ENCODE data around the gene PLCH2. TPM values are rescaled to one million over a fixed set of nuclear protein-coding genes. Genes with fewer than 3 reads are reported as not detected.

PLCH2 gene
- total and polyA plus RNA-seq, 2 of the 13 experiments (the other 11 are each of a cell fraction or from before 2014, with no cell fraction given) = 0.15 to 0.67 TPM

DNA sequence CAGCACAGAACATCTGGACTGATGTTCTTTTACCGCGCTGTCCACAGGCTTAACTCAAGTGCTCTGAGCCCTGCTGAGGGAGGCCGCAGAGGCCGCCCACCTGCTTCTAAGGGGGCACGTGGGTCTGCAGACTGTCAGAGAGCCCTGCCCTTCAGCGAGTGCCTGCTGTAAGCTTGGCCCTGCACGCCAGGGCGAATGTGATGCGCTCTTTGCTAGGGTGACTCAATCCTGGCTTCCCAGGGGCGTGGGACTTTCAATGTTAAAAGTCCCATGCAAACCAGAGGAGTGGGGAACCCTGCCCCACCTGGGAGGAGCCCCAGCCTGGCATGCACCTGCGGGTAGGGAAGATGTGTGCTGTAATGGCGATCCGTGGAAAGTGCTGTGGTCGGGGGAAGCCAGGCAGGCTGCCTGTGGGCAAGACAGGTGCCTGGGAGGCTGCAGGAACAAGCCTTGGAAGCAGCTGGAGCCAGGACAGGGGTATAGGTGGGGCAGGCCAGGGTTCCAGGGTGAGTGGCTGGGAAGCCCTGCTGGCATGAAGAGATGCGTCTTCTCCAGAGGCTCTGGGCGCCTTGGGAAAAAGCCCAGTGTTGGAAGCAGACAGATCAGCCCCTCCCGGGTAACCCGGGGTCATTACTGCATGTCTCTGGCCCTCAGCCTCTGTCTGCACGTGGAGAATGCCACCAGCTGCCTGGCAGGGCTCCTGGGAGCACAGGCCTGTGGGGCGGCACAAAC is 50.9 kb downstream of the PLCH2 start:
- peak overlapping the region; percentile 42; the same call in 1 of the 2 replicates for H3K9ac ChIP-seq (ENCODE audit: insufficient read depth, low read depth, low read length)
- no peak overlapping the region for H3K27ac ChIP-seq (ENCODE audit: extremely low read length, insufficient read depth, low read length)
- WGBS (ENCODE audit: low lambda C conversion rate) = 5% methylated on average over 10 of the region's 20 CpGs
- DNase-seq (ENCODE audit: low spot score) = no peak
- peak overlapping the region; percentile 88 for H3K4me2 ChIP-seq (ENCODE audit: low read depth, low read length)
- peaks cover 35% of the 10 kb centered on the region for H3K79me2 ChIP-seq (ENCODE audit: insufficient read depth, low read length)
- ATAC-seq = peak; percentile 6
- intact Hi-C loops (cut with micrococcal nuclease; ENCODE audit: unreplicated experiment) (loop anchor here (2.0 kb wide), 1 partner anchor 20 kb away; no protein-coding TSS in a partner anchor), in situ Hi-C loops (cut with HindIII; ENCODE audit: extremely low pct_ligation_motif_present, low pct_unique_long_range_greater_than_20kb) (no loop called here)
- peak overlapping the region; percentile 64 to 96 (median 69) for H3K4me3 ChIP-seq (replicated peaks in 1 of 3; ENCODE audit: insufficient read depth in 1 of 3, low read depth in 2 of 3, low read length in 3 of 3)
- no TSS peak for BruUV-seq (replicated peaks)
- H2AFZ ChIP-seq (ENCODE audit: low read length) = no peak overlapping the region
- peaks cover 1 to 2% of the 10 kb centered on the region in 2 experiments; a peak in 2 of 5 replicates for H3K36me3 ChIP-seq (replicated peaks in 1 of 2; ENCODE audit: control insufficient read depth in 1 of 2, insufficient read depth in 2 of 2, low read length in 2 of 2)
- ChIA-PET CTCF (ENCODE audit: low intra/inter-chr PET ratio, low total read pairs) (interaction anchor here (1.5 kb wide), 1 partner anchor 113 kb away, joined by 5 read pairs; no protein-coding TSS in a partner anchor), POLR2A (interaction anchor here (0.9 to 3.9 kb wide), 12 partner anchors 8 to 136 kb away, joined by 3 to 38 read pairs (median 4); partner anchors contain the start of genes MORN1, PEX10, RER1 and TNFRSF14)
- H3K9me3 ChIP-seq (ENCODE audit: low read length) = no peaks in the 10 kb centered on the region
- H3K27me3 ChIP-seq (ENCODE audit: control insufficient read depth in 1 of 2, insufficient read depth in 2 of 2, low read length in 2 of 2) = peaks cover 12 to 45% of the 10 kb centered on the region in 2 experiments
- peaks cover 65% of the 10 kb centered on the region for H3K4me1 ChIP-seq (ENCODE audit: insufficient read depth, low read length)
- no peak for FAIRE-seq
- H4K20me1 ChIP-seq (ENCODE audit: insufficient read depth, low read length) = peaks cover 29% of the 10 kb centered on the region
- TF ChIP-seq EHMT2 (IDR thresholded peaks at IDR 0.05; ENCODE audit: borderline replicate concordance, low read depth, low read length) = no peak
- peak; percentile 13; the same call in 1 of the 2 replicates for TF ChIP-seq FOSL2 (CRISPR knock-in tag; IDR thresholded peaks at IDR 0.05)
- no peak for TF ChIP-seq ZSCAN20 (CRISPR knock-in tag; IDR thresholded peaks at IDR 0.05; ENCODE audit: borderline replicate concordance)
- TF ChIP-seq GTF2F1 (IDR thresholded peaks at IDR 0.05; ENCODE audit: low read length) = no peak
- peak; percentile 37; the same call in 1 of the 2 replicates for TF ChIP-seq RXRA (CRISPR knock-in tag; IDR thresholded peaks at IDR 0.05)
- TF ChIP-seq, protein P1, sequence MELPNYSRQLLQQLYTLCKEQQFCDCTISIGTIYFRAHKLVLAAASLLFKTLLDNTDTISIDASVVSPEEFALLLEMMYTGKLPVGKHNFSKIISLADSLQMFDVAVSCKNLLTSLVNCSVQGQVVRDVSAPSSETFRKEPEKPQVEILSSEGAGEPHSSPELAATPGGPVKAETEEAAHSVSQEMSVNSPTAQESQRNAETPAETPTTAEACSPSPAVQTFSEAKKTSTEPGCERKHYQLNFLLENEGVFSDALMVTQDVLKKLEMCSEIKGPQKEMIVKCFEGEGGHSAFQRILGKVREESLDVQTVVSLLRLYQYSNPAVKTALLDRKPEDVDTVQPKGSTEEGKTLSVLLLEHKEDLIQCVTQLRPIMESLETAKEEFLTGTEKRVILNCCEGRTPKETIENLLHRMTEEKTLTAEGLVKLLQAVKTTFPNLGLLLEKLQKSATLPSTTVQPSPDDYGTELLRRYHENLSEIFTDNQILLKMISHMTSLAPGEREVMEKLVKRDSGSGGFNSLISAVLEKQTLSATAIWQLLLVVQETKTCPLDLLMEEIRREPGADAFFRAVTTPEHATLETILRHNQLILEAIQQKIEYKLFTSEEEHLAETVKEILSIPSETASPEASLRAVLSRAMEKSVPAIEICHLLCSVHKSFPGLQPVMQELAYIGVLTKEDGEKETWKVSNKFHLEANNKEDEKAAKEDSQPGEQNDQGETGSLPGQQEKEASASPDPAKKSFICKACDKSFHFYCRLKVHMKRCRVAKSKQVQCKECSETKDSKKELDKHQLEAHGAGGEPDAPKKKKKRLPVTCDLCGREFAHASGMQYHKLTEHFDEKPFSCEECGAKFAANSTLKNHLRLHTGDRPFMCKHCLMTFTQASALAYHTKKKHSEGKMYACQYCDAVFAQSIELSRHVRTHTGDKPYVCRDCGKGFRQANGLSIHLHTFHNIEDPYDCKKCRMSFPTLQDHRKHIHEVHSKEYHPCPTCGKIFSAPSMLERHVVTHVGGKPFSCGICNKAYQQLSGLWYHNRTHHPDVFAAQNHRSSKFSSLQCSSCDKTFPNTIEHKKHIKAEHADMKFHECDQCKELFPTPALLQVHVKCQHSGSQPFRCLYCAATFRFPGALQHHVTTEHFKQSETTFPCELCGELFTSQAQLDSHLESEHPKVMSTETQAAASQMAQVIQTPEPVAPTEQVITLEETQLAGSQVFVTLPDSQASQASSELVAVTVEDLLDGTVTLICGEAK (IDR thresholded peaks at IDR 0.05) = no peak
- TF ChIP-seq, protein P1 (CRISPR knock-in tag; IDR thresholded peaks at IDR 0.05) = no peak
- TF ChIP-seq, protein P2, sequence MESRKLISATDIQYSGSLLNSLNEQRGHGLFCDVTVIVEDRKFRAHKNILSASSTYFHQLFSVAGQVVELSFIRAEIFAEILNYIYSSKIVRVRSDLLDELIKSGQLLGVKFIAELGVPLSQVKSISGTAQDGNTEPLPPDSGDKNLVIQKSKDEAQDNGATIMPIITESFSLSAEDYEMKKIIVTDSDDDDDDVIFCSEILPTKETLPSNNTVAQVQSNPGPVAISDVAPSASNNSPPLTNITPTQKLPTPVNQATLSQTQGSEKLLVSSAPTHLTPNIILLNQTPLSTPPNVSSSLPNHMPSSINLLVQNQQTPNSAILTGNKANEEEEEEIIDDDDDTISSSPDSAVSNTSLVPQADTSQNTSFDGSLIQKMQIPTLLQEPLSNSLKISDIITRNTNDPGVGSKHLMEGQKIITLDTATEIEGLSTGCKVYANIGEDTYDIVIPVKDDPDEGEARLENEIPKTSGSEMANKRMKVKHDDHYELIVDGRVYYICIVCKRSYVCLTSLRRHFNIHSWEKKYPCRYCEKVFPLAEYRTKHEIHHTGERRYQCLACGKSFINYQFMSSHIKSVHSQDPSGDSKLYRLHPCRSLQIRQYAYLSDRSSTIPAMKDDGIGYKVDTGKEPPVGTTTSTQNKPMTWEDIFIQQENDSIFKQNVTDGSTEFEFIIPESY (CRISPR knock-in tag; IDR thresholded peaks at IDR 0.05) = no peak
- TF ChIP-seq MYNN (CRISPR knock-in tag; IDR thresholded peaks at IDR 0.05; ENCODE audit: low read depth) = 0 out of 2 replicates have a peak, but pooled peaks have one; percentile 79
- TF ChIP-seq, protein P3, sequence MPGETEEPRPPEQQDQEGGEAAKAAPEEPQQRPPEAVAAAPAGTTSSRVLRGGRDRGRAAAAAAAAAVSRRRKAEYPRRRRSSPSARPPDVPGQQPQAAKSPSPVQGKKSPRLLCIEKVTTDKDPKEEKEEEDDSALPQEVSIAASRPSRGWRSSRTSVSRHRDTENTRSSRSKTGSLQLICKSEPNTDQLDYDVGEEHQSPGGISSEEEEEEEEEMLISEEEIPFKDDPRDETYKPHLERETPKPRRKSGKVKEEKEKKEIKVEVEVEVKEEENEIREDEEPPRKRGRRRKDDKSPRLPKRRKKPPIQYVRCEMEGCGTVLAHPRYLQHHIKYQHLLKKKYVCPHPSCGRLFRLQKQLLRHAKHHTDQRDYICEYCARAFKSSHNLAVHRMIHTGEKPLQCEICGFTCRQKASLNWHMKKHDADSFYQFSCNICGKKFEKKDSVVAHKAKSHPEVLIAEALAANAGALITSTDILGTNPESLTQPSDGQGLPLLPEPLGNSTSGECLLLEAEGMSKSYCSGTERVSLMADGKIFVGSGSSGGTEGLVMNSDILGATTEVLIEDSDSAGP (CRISPR knock-in tag; IDR thresholded peaks at IDR 0.05; ENCODE audit: borderline replicate concordance) = 0 out of 2 replicates have a peak, but pooled peaks have one; percentile 38

All from HepG2 (cell line).